CD4-positive, alpha-beta T cell treated with Interferon gamma for 1 hour (primary cell): Measurements from ENCODE around the gene GAS2L1.

Experiments used
- DNase-seq: peaks from one replicate; pipeline ENCODE4 v3.0.0-alpha.2; 2020

The GAS2L1 gene

DNA sequence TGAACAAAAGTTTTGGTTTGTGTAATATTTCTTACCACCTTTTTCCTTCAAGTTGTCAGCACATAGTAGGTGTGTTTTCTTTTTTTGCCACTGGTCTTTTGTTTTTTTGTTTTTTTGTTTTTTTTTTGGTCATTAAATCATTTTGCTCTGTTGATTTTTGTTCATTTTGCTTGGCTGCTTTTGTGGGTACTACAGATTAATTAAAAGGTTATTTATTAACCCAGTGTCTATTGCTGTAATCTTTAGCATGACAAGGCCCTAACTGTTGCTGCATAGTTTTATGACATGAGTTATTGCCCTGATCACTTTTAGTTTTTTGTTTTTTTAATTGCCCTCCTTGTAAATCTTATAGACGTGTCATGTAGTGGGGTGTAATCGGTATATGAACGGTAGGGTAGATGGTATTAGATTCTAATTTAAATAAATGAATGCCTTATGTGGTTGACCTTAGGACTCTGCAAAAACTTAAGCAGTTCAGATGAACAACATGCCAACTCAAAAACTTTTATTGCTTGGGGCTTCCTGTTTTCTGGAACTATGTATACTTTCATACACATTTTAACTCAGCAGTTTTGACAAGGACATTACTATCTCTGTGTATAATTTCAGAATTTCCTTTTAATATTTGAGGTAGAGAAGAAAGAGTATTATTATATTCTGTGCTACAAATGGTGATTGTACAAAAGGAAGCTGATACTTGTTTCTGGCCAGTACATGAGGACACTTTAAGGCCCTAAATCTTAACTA is 30.5 kb upstream of the GAS2L1 start:
- no peak for DNase-seq

GRCh38 chr22:29277927-29278326 is 28.5 kb upstream of the GAS2L1 start:
- no peak for DNase-seq

DNA sequence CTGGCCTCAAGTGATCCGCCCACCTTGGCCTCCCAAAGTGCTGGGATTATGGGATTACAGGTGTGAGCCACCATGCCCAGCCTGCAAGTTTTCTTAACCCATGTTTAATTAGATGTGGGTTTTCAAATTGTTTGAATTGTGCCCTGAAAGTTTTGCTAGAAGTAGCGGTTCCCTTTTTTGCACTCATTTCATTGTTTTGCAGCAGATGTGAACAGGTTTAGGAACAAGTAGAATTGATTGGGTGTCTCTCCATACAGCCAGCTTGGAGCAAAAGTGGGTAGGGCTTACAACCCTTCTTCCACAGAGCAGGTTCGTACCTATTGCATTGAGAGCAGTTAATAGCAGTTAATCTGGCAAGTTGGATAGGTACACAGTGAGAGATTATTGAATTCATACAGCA is 22.3 kb upstream of the GAS2L1 start:
- no peak for DNase-seq

DNA sequence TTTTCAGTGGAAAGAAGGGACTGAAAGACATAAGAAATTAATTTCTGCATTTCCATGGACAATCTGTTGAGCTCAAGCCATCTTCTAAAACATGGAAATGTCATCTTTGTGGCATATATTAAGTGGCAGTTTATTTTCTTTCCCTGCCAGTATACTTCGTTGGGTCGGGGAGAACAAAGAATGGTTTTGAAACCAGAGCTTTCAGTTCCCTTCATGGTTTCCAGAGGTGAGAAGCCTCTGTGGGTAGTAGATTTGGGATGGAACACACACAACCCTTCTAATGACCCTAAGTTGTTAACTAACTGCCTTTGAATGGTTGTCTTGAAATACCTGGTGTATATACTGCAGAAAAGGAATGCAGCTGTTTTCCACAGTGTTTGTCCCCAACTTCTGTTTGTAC is 17.6 kb upstream of the GAS2L1 start:
- no peak for DNase-seq

GRCh38 chr22:29290061-29290460 is 16.4 kb upstream of the GAS2L1 start:
- DNase-seq = no peak

- DNase-seq = no peak
Observed at GRCh38 chr22:29291215-29291614, 15.2 kb upstream of the GAS2L1 start.

DNA sequence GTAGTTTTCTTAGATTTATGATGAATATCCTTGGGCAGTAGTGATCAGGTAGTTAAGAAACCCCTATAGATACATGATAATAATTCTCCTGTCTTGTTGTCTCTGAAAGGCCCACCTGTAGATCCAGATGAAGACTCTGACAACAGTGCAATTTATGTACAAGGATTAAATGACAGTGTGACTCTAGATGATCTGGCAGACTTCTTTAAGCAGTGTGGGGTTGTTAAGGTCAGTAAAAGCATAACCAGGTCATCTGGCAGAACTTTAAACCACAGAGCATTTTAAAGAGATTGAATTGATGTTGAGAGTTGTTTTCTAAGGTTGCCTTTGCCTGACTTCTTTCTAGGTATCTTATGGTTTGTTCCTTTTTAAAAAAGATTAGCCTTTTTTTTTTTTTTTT is 14.1 kb upstream of the GAS2L1 start:
- no peak for DNase-seq

GRCh38 chr22:29298641-29299040 is 7.8 kb upstream of the GAS2L1 start:
- DNase-seq = no peak

- DNase-seq = no peak
Observed at GRCh38 chr22:29299136-29299900, 7.1 kb upstream of the GAS2L1 start.

- DNase-seq = no peak
Observed at GRCh38 chr22:29300467-29300806, 6.0 kb upstream of the GAS2L1 start.

GRCh38 chr22:29300807-29301601 is 5.4 kb upstream of the GAS2L1 start:
- no peak for DNase-seq

DNA sequence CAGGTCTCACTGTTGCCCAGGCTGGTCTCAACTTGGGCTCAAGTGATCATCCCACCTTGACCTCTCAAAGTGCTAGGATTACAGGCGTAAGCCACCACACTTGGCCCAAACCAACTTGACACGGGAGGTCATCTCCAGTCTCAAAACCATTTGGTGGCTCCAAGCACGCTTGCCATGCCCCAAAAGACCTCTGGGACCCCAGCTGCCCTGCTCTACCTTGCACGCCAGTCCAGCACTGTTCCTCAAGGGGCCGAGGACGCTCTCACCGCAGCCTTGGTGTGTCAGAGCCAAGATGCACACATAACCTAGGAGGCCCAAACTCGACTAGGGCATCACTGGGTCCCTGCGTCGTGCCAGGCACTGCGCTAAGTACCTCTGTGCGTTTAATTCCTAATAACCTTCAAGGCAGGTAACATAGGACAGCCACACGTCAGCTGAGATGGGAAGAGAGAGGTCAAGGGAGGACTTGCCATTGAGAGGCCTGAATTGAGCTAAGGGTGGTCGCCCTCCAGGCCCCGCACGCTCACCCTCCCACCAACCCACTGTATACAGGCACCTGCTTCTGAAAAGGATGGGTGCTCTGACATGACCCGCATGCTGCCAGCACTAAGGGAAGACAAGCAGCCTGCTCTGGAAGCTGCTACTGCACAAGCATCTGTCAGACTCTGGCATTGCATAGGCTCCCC is 4.6 kb upstream of the GAS2L1 start:
- DNase-seq = no peak

DNA sequence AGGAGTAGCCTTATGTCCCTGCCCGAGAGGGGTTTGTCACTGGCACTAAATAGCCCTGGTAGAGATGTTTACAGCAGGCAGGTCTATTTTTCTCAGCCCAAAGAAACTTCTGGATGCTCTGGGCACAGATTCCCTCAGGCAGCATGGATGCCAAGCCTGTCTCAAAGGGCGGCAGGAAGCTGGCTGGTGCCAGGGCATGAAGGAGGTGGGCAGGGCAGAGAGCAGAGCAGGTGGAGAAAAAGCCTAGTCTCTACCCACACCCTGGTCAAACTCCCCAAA is 4.1 kb upstream of the GAS2L1 start:
- DNase-seq = no peak

GRCh38 chr22:29302681-29303465 is 3.6 kb upstream of the GAS2L1 start:
- DNase-seq = no peak

DNA sequence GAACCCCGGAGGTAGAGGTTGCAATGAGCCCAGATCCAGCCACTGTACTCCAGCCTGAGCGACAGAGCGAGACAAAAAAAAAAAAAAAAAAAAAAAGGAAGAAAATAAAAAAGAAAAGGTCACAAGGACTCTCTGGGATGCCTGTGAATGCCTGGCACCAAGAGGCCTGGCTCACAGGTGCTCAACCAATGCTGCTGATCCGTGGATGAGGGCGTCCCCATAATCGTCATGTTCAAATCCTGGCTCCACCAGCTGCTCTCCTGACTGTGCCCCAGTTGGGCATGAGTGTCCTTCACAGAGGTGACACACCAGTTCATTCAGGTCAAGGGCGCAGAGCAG is 645 bp upstream of the GAS2L1 start:
- no peak for DNase-seq

DNA sequence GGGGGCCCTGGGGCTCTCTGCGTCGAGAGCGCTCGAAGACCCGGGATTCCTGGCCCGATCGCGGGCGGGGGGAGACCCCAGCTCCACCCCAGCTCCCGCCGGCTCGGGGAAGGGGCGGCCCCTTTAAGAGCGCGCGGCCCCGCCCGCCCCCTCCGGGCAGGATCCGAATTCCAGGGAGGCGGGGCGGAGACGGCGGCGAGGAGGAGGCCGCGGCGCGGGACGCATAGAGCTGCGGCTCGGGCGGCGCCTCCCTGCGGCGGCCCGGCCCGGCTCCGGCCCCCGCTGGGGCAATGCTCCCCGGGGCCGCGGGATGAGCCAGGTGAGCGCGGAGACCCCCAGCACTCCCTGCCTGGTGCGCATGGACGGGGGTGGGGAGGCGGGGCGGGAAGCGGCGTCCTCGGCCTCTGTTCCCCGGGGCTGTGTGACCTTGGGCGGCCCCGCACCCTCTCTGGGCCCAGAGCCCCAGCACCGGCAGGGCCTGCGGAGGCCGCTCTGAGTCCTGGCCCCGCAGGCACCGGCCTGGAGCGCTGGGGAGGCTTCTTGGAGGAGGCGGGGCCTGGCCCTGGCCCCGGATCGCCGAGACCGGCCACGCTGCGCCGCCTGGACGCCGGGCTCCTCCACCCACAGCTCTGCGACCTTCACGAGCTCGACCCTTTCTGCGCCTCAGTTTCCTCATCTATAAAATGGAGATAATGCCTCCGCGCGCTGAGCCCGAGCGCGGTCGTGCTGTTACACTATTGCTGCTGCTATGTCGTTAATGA is 565 bp downstream of the GAS2L1 start:
- DNase-seq = no peak

- DNase-seq = no peak
Observed at GRCh38 chr22:29307596-29308147, 1.2 kb downstream of the GAS2L1 start.

DNA sequence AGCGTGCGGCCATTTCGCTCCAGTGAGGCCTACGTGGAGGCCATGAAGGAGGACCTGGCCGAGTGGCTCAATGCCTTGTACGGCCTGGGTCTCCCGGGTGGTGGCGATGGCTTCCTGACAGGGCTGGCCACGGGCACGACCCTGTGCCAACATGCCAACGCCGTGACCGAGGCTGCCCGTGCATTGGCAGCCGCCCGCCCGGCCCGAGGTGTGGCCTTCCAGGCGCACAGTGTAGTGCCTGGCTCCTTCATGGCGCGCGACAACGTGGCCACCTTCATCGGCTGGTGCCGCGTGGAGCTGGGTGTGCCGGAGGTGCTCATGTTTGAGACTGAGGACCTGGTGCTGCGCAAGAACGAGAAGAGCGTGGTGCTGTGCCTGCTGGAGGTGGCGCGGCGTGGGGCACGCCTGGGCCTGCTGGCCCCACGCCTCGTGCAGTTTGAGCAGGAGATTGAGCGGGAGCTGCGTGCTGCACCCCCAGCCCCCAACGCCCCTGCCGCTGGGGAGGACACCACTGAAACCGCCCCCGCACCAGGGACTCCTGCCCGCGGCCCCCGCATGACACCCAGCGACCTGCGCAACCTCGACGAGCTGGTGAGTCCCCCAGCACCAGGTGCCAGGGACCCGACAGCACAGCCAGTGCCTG is 1.8 kb downstream of the GAS2L1 start:
- no peak for DNase-seq

DNA sequence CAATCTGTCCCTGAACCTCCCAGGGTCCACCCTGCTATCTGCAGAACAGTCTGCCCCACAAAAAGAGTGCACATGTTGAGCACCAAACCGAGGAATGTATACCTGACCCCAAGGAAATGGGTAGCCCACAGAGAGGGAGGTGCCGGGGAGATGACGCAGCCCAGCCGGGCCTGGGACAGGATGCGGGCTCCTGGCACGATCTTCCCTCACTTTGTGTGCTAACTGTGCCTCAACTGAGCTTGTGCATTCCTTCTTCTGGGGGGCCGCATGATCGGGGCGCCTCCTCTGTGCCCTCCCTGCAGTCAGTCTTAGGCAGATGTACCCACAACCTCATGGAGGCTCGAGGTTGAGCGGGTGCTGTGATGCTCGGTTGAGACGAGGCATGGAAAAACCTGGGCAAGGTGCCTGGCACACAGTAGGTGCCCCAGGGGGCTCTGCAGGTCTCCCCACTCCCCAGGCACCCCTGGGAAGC is 2.4 kb downstream of the GAS2L1 start:
- no peak for DNase-seq

DNA sequence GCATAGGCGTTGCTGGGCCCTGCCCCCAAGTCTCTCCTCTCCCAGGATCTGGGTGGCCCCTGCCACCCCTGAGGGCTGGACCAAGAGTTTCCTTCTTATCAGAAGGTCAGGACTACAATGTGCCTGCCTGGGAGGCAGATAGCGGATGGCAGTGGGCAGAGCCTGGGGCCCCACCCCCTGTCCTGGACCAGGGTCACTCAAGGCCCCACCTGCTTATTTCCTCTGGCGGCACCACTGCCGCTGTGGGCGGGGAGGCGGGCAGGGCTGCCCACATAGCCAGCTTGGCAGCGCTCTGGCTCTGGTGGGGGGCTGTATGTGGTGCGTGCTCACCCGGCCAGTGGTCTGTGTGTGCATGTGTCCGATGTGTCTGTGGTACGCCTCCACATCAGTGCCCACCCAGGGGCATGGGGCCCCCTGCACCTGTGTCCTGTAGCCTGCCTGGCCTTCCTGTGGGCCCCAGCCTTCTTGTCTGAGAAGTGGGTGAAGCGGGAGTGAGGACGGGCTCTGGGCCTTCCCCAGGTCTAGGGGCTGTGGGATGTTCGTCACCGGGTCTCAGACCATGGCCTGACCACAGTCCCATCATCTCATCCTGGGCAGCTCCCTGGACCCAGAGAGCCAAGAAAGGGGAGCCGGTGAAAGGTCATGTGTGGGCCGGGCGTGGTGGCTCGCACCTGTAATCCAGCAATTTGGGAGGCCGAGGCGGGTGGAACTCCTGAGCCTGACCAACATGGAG is 3.0 kb downstream of the GAS2L1 start:
- no peak for DNase-seq
